HG03565 (cell line): ENCODE measurements around the gene CTAGE1.
"Not testable (repeated sequence)": the region's sequence is repeated elsewhere in the genome, so short reads cannot be mapped to it uniquely, and the experiment has no call there.

Experiments used
- ATAC-seq: cut with Tn5 transposase; IDR thresholded peaks from one replicate; pipeline ENCODE4 v1.9.1; 2021; ENCODE audit warnings: mild to moderate bottlenecking, moderate library complexity; ENCODE audit not compliant: unreplicated experiment

Gene CTAGE1

GRCh38 chr18:22417496-22418188, at the start of gene CTAGE1:
Gene CTAGE1 (minus strand): TSS chr18:22417915. CDS start chr18:22417811, 104 bp downstream.
- ATAC-seq = no peak

- no peak for ATAC-seq
Observed at GRCh38 chr18:22466608-22467395, 49.1 kb upstream of the CTAGE1 start.

- no peak for ATAC-seq
Observed at GRCh38 chr18:22465859-22466457, 48.2 kb upstream of the CTAGE1 start.

GRCh38 chr18:22463076-22463475, 45.4 kb upstream of the CTAGE1 start:
- no peak for ATAC-seq

- no peak for ATAC-seq
Observed at GRCh38 chr18:22459491-22459890, 41.8 kb upstream of the CTAGE1 start.

GRCh38 chr18:22457524-22457923, 39.8 kb upstream of the CTAGE1 start:
- no peak for ATAC-seq

- ATAC-seq = no peak
Observed at GRCh38 chr18:22456547-22456946, 38.8 kb upstream of the CTAGE1 start.

GRCh38 chr18:22456116-22456480, 38.4 kb upstream of the CTAGE1 start:
- ATAC-seq = no peak

- no peak for ATAC-seq
Observed at GRCh38 chr18:22455425-22456115, 37.9 kb upstream of the CTAGE1 start.

- no peak for ATAC-seq
Observed at GRCh38 chr18:22453315-22453714, 35.6 kb upstream of the CTAGE1 start.

- ATAC-seq = no peak
Observed at GRCh38 chr18:22452226-22452668, 34.5 kb upstream of the CTAGE1 start.

- no peak for ATAC-seq
Observed at GRCh38 chr18:22451796-22452195, 34.1 kb upstream of the CTAGE1 start.

GRCh38 chr18:22450766-22451165, 33.1 kb upstream of the CTAGE1 start:
- not testable (repeated sequence) for ATAC-seq

- ATAC-seq = not testable (repeated sequence)
Observed at GRCh38 chr18:22450318-22450717, 32.6 kb upstream of the CTAGE1 start.

GRCh38 chr18:22449753-22450152, 32.0 kb upstream of the CTAGE1 start:
- not testable (repeated sequence) for ATAC-seq

GRCh38 chr18:22448238-22448637, 30.5 kb upstream of the CTAGE1 start:
- no peak for ATAC-seq

GRCh38 chr18:22447792-22448191, 30.1 kb upstream of the CTAGE1 start:
- ATAC-seq = no peak

GRCh38 chr18:22446911-22447310, 29.2 kb upstream of the CTAGE1 start:
- ATAC-seq = no peak

- ATAC-seq = no peak
Observed at GRCh38 chr18:22446325-22446724, 28.6 kb upstream of the CTAGE1 start.

GRCh38 chr18:22441638-22442037, 23.9 kb upstream of the CTAGE1 start:
- ATAC-seq = no peak

GRCh38 chr18:22439447-22439846, 21.7 kb upstream of the CTAGE1 start:
- ATAC-seq = no peak
